Peyer's patch (tissue), 4 donors: ENCODE measurements around the gene CD160.

Experiments used
- CTCF ChIP-seq, 6 experiments: fragments of 450-650 bp in 4 of 6; fragments of 200-600 bp in 2 of 6; sonication (generic) in 1 of 6; IDR thresholded peaks; one replicate each; pipeline ENCODE4 v1.5.1; 2017 to 2019; ENCODE audit warnings: antibody characterized with exemption in 6 of 6, mild to moderate bottlenecking in 3 of 6, moderate library complexity in 1 of 6
- POLR2A ChIP-seq, 2 donors: fragments of 450-650 bp; IDR thresholded peaks; one replicate each; pipeline ENCODE4 v1.5.1; 2017; ENCODE audit warnings: antibody characterized with exemption in 2 of 2, mild to moderate bottlenecking in 2 of 2, moderate library complexity in 2 of 2

DNA sequence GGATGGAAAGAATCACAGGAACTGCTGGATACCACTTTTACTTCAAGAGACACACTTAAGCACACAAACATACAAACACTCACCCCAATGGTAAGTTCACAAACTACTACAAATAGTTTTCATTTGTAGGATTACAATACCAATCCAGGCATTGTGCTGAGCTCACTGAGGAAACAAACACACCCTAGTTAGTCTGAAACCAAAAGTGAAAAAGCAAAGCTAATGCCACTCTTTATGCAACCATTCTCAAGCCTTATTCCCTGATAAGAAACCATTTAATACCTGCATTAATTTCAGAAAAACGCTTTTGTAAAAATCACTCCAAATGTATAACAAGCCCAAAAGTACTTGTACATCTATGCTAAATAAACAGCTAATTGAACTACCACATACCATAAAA, 66.2 kb downstream of the CD160 start:
- TF ChIP-seq POLR2A (IDR thresholded peaks at IDR 0.05) (no peak), CTCF (IDR thresholded peaks at IDR 0.05) (no peak)
